CD8-positive, alpha-beta memory T cell (primary cell): Measurements from ENCODE around the gene PLD6. TPM values are rescaled to one million over a fixed set of nuclear protein-coding genes. Genes with fewer than 3 reads are reported as not detected.
"Not testable (repeated sequence)": the region's sequence is repeated elsewhere in the genome, so short reads cannot be mapped to it uniquely, and the experiment has no call there.

Source experiments
- CTCF ChIA-PET: fragments of 350-600 bp; sonication (Branson Sonifier 250); formaldehyde crosslinking; loops from one replicate; lab custom pipeline; 2021; ENCODE audit warnings: antibody characterized with exemption; lab: Charles Lee
- POLR2A ChIA-PET: fragments of 350-600 bp; sonication (Branson Sonifier 250); formaldehyde crosslinking; loops from one replicate; lab custom pipeline; 2021; ENCODE audit warnings: antibody characterized with exemption; lab: Charles Lee
- DNase-seq, 5 donors: peaks; one replicate each; pipeline versions ENCODE4 v3.0.0 to v3.0.0-alpha.2; 2020 to 2022; ENCODE audit warnings: mixed read lengths in 1 of 5
- H3K27ac ChIP-seq: one replicate; pipeline ENCODE4 v1.7.0; 2013; ENCODE audit warnings: low read depth, mild to moderate bottlenecking, low read length, moderate library complexity
- H3K27me3 ChIP-seq: 2 replicates; pipeline ENCODE4 v1.7.0; 2013; ENCODE audit warnings: low read length, mild to moderate bottlenecking; ENCODE audit not compliant: insufficient read depth, poor library complexity, severe bottlenecking
- H3K36me3 ChIP-seq: 2 replicates; pipeline ENCODE4 v1.7.0; 2013; ENCODE audit warnings: mild to moderate bottlenecking, low read length, moderate library complexity; ENCODE audit not compliant: insufficient read depth
- H3K4me1 ChIP-seq: 2 replicates; pipeline ENCODE4 v1.7.0; 2013; ENCODE audit warnings: mild to moderate bottlenecking, low read length, moderate library complexity; ENCODE audit not compliant: insufficient read depth
- H3K4me3 ChIP-seq: 2 replicates; pipeline ENCODE4 v1.7.0; 2013; ENCODE audit warnings: mild to moderate bottlenecking, low read length
- H3K9me3 ChIP-seq: 2 replicates; pipeline ENCODE4 v1.7.0; 2013; ENCODE audit warnings: mild to moderate bottlenecking, low read length
- H3K27ac Mint-ChIP-seq, 8 donors: one replicate each; pipeline ENCODE4 v1.8.0; 2020 to 2021; ENCODE audit warnings: mixed read lengths in 8 of 8, mild to moderate bottlenecking in 6 of 8, inconsistent platforms in 3 of 8, moderate library complexity in 3 of 8
- H3K27me3 Mint-ChIP-seq, 2 donors: one replicate each; pipeline ENCODE4 v1.8.0; 2020 to 2021; ENCODE audit warnings: mixed read lengths in 2 of 2, mild to moderate bottlenecking in 1 of 2, moderate library complexity in 1 of 2
- H3K36me3 Mint-ChIP-seq, 3 donors: one replicate each; pipeline ENCODE4 v1.8.0; 2020 to 2021; ENCODE audit warnings: mixed read lengths in 3 of 3, inconsistent platforms in 1 of 3, mild to moderate bottlenecking in 1 of 3
- H3K4me1 Mint-ChIP-seq, 3 donors: one replicate each; pipeline ENCODE4 v1.8.0; 2020 to 2021; ENCODE audit warnings: mixed read lengths in 3 of 3, inconsistent platforms in 1 of 3, mild to moderate bottlenecking in 1 of 3
- H3K4me3 Mint-ChIP-seq, 7 donors: one replicate each; pipeline ENCODE4 v1.8.0; 2020 to 2021; ENCODE audit warnings: mixed read lengths in 7 of 7, mild to moderate bottlenecking in 6 of 7, moderate library complexity in 4 of 7, inconsistent platforms in 2 of 7
- H3K9me3 Mint-ChIP-seq, 5 donors: one replicate each; pipeline ENCODE4 v1.8.0; 2020 to 2022; ENCODE audit warnings: mixed read lengths in 5 of 5, mild to moderate bottlenecking in 3 of 5, moderate library complexity in 2 of 5, inconsistent platforms in 1 of 5
- polyA plus RNA-seq: library from polyadenylated mRNA; unstranded; fragments of 300-500 nt; fragmentation: Illumina TruSeq; gene quantifications from one replicate; pipeline ENCODE4 v1.2.3, GENCODE V29; 2021
- total RNA-seq, 2 experiments: library from RNA; stranded (reverse); gene quantifications; one replicate each; pipeline ENCODE4 v1.2.3, GENCODE V29; 2021

PLD6 gene
- total and polyA plus RNA-seq, 3 experiments from 2014 or later = 6.9 to 28.4 (median 26.5) TPM

DNA sequence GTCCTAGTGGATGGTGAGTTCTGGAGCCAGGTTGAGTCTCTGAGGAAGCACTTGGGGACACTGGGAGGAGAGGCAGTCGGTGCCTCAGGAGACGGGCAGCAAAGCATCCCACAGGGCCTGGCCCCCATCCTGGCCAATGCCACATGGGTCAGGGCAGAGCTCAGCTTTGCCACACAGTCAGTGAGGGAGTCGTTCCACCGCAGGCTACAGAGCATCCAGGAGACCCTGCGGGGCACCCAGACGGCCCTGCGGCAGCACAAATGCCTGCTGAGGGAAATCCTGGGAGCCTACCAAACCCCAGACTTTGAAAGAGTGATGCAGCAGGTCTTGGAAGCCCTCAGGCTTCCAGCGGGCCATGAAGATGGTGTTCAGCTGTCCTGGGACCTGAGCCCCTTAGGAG, 39.7 kb downstream of the PLD6 start:
- H3K9me3 ChIP-seq = no peaks in the 10 kb centered on the region
- Mint-ChIP-seq H3K4me3 (no peak overlapping the region), H3K9me3 (no peaks in the 10 kb centered on the region), H3K27ac (peak overlapping the region in 1 of 8 donors; percentile 32), H3K27me3 (no peaks in the 10 kb centered on the region), H3K36me3 (peaks cover 0 to 88% (median 28%) of the 10 kb centered on the region in 3 donors), H3K4me1 (peaks cover 15 to 39% (median 35%) of the 10 kb centered on the region in 3 donors)
- peaks cover 27% of the 10 kb centered on the region for H3K36me3 ChIP-seq
- peaks cover 8% of the 10 kb centered on the region for H3K4me1 ChIP-seq
- H3K4me3 ChIP-seq = no peak overlapping the region
- no peak for DNase-seq
- H3K27ac ChIP-seq = no peak overlapping the region
- CTCF ChIA-PET = interaction anchor here (1.4 kb wide), 1 partner anchor 11 kb away, joined by 4 read pairs; no protein-coding TSS in a partner anchor
- H3K27me3 ChIP-seq = no peaks in the 10 kb centered on the region
- POLR2A ChIA-PET = interaction anchor here (0.9 kb wide), 1 partner anchor 13 kb away, joined by 3 read pairs; no protein-coding TSS in a partner anchor

GRCh38 chr17:17165666-17166308, 40.3 kb downstream of the PLD6 start:
- no peak overlapping the region for H3K4me3 Mint-ChIP-seq
- Histone ChIP-seq H3K4me3 (no peak overlapping the region), H3K27me3 (no peaks in the 10 kb centered on the region), H3K36me3 (peaks cover 28% of the 10 kb centered on the region), H3K9me3 (no peaks in the 10 kb centered on the region), H3K27ac (no peak overlapping the region), H3K4me1 (peaks cover 2% of the 10 kb centered on the region)
- CTCF ChIA-PET = no interaction called here
- peaks cover 0 to 88% (median 25%) of the 10 kb centered on the region in 3 donors for H3K36me3 Mint-ChIP-seq
- POLR2A ChIA-PET = no interaction called here
- DNase-seq = no peak
- H3K27me3 Mint-ChIP-seq = no peaks in the 10 kb centered on the region
- peaks cover 8 to 32% (median 29%) of the 10 kb centered on the region in 3 donors for H3K4me1 Mint-ChIP-seq
- peak overlapping the region in 1 of 8 donors; percentile 32 for H3K27ac Mint-ChIP-seq
- H3K9me3 Mint-ChIP-seq = no peaks in the 10 kb centered on the region

- Histone ChIP-seq H3K27me3 (no peaks in the 10 kb centered on the region), H3K27ac (no peak overlapping the region), H3K4me1 (no peaks in the 10 kb centered on the region), H3K36me3 (peaks cover 33% of the 10 kb centered on the region), H3K9me3 (no peaks in the 10 kb centered on the region), H3K4me3 (no peak overlapping the region)
- peak overlapping the region in 1 of 8 donors; percentile 63 for H3K27ac Mint-ChIP-seq
- DNase-seq = no peak
- peaks cover 5 to 21% (median 17%) of the 10 kb centered on the region in 3 donors for H3K4me1 Mint-ChIP-seq
- no peak overlapping the region for H3K4me3 Mint-ChIP-seq
- H3K9me3 Mint-ChIP-seq = no peaks in the 10 kb centered on the region
- no peaks in the 10 kb centered on the region for H3K27me3 Mint-ChIP-seq
- ChIA-PET CTCF (interaction anchor here (0.7 to 1.0 kb wide), 3 partner anchors 12 to 20 kb away, joined by 3 read pairs; no protein-coding TSS in a partner anchor), POLR2A (no interaction called here)
- peaks cover 0 to 97% (median 30%) of the 10 kb centered on the region in 3 donors for H3K36me3 Mint-ChIP-seq
These were observed 41.5 kb downstream of the PLD6 start for GRCh38 chr17:17164676-17165075.

DNA sequence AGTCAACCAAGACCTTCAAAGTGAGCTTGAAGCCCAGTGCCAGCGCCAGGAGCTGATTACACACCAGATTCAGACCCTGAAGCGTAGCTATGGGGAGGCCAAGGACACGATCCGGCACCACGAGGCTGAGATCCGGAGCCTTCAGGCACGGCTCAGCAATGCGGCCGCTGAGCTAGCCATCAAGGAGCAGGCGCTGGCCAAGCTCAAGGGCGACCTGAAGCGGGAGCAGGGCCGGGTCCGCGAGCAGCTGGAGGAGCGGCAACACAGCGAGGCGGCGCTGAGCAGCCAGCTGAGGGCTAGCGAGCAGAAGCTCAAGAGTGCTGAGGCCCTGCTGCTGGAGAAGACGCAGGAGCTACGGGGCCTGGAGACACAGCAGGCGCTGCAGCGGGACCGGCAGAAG, 42.0 kb downstream of the PLD6 start:
- Histone ChIP-seq H3K4me3 (no peak overlapping the region), H3K4me1 (no peaks in the 10 kb centered on the region), H3K9me3 (no peaks in the 10 kb centered on the region), H3K36me3 (peaks cover 33% of the 10 kb centered on the region), H3K27me3 (no peaks in the 10 kb centered on the region), H3K27ac (no peak overlapping the region)
- Mint-ChIP-seq H3K27me3 (no peaks in the 10 kb centered on the region), H3K9me3 (no peaks in the 10 kb centered on the region), H3K4me3 (no peak overlapping the region), H3K4me1 (peaks cover 4 to 17% (median 12%) of the 10 kb centered on the region in 3 donors), H3K27ac (no peak overlapping the region), H3K36me3 (peaks cover 0 to 97% (median 35%) of the 10 kb centered on the region in 3 donors)
- ChIA-PET POLR2A (no interaction called here), CTCF (interaction anchor here (1.0 kb wide), 1 partner anchor 12 kb away, joined by 3 read pairs; no protein-coding TSS in a partner anchor)
- DNase-seq = no peak

- no peaks in the 10 kb centered on the region for H3K4me1 ChIP-seq
- Mint-ChIP-seq H3K36me3 (peaks cover 0 to 97% (median 30%) of the 10 kb centered on the region in 3 donors), H3K9me3 (no peaks in the 10 kb centered on the region), H3K27me3 (no peaks in the 10 kb centered on the region), H3K4me1 (no peaks in the 10 kb centered on the region), H3K4me3 (no peak overlapping the region), H3K27ac (peak overlapping the region in 5 of 8 donors; percentile 7 to 86 (median 40))
- no peak for DNase-seq
- no peaks in the 10 kb centered on the region for H3K9me3 ChIP-seq
- H3K27me3 ChIP-seq = no peaks in the 10 kb centered on the region
- ChIA-PET CTCF (interaction anchor here (2.1 kb wide), 1 partner anchor 18 kb away, joined by 5 read pairs; no protein-coding TSS in a partner anchor), POLR2A (no interaction called here)
- no peak overlapping the region for H3K4me3 ChIP-seq
- H3K27ac ChIP-seq = no peak overlapping the region
- peaks cover 37% of the 10 kb centered on the region for H3K36me3 ChIP-seq
These were observed 44.4 kb downstream of the PLD6 start for GRCh38 chr17:17161759-17162158.

GRCh38 chr17:17161121-17161520, 45.0 kb downstream of the PLD6 start:
- POLR2A ChIA-PET = no interaction called here
- H3K4me1 ChIP-seq = no peaks in the 10 kb centered on the region
- Mint-ChIP-seq H3K4me3 (no peak overlapping the region), H3K27me3 (no peaks in the 10 kb centered on the region), H3K4me1 (no peaks in the 10 kb centered on the region), H3K9me3 (no peaks in the 10 kb centered on the region), H3K36me3 (peaks cover 0 to 98% (median 30%) of the 10 kb centered on the region in 3 donors), H3K27ac (peak overlapping the region in 2 of 8 donors; percentile 11 to 50)
- CTCF ChIA-PET = interaction anchor here (2.1 kb wide), 1 partner anchor 18 kb away, joined by 5 read pairs; no protein-coding TSS in a partner anchor
- DNase-seq = no peak
- H3K4me3 ChIP-seq = no peak overlapping the region
- H3K27me3 ChIP-seq = no peaks in the 10 kb centered on the region
- no peak overlapping the region for H3K27ac ChIP-seq
- H3K9me3 ChIP-seq = no peaks in the 10 kb centered on the region
- H3K36me3 ChIP-seq = peaks cover 33% of the 10 kb centered on the region

DNA sequence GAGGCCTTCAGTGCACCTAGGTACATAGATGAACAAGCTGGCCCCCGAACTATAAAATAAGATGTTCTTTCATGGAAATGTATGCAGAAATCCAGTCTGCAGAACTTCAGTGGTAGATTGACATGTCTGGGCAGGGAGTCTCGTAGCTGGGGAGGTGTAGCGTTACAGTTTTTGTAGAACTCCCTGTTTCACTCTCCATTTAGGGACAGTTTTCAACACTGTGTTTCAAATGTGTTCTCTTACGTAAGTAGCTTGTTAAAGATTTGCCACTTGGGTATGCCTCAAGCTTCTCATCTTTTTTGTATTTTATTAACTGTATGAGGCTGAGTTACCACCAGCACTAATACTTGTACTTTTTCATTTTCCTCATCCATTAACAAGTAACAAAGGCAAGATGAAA, 46.6 kb downstream of the PLD6 start:
- Mint-ChIP-seq H3K27me3 (no peaks in the 10 kb centered on the region), H3K36me3 (peaks cover 0 to 97% (median 24%) of the 10 kb centered on the region in 3 donors), H3K9me3 (no peaks in the 10 kb centered on the region), H3K4me3 (no peak overlapping the region), H3K27ac (peak overlapping the region in 1 of 8 donors; percentile 26), H3K4me1 (peaks cover 5 to 12% (median 6%) of the 10 kb centered on the region in 3 donors)
- Histone ChIP-seq H3K4me3 (no peak overlapping the region), H3K9me3 (no peaks in the 10 kb centered on the region), H3K27me3 (no peaks in the 10 kb centered on the region), H3K36me3 (peaks cover 23% of the 10 kb centered on the region), H3K4me1 (peaks cover 3% of the 10 kb centered on the region), H3K27ac (no peak overlapping the region)
- CTCF ChIA-PET = no interaction called here
- POLR2A ChIA-PET = no interaction called here
- DNase-seq = no peak

DNA sequence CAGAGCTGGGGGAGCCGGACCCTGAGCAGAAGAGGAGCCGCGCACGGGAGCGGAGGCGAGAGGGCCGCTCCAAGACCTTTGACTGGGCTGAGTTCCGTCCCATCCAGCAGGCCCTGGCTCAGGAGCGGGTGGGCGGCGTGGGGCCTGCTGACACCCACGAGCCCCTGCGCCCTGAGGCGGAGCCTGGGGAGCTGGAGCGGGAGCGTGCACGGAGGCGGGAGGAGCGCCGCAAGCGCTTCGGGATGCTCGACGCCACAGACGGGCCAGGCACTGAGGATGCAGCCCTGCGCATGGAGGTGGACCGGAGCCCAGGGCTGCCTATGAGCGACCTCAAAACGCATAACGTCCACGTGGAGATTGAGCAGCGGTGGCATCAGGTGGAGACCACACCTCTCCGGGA, 47.6 kb downstream of the PLD6 start:
- H3K27ac ChIP-seq, DNase-seq, H3K27me3 ChIP-seq, POLR2A ChIA-PET, CTCF ChIA-PET, H3K27ac Mint-ChIP-seq, H3K27me3 Mint-ChIP-seq, H3K4me3 ChIP-seq, H3K4me3 Mint-ChIP-seq, H3K9me3 ChIP-seq, H3K9me3 Mint-ChIP-seq: not testable (repeated sequence)
- peaks cover 14% of the 10 kb centered on the region for H3K4me1 ChIP-seq
- peaks cover 29% of the 10 kb centered on the region for H3K36me3 ChIP-seq
- H3K4me1 Mint-ChIP-seq = peaks cover 14 to 21% (median 15%) of the 10 kb centered on the region in 3 donors
- peaks cover 0 to 98% (median 28%) of the 10 kb centered on the region in 3 donors for H3K36me3 Mint-ChIP-seq
